H9 (cell line): ENCODE measurements around the gene MAPK6. TPM values are rescaled to one million over a fixed set of nuclear protein-coding genes. Genes with fewer than 3 reads are reported as not detected.
"Not testable (repeated sequence)": the region's sequence is repeated elsewhere in the genome, so short reads cannot be mapped to it uniquely, and the experiment has no call there.

Experiments
- DNase-seq: peaks from one replicate; pipeline ENCODE4 v3.0.0-alpha.2; 2017
- H2AFZ ChIP-seq: one replicate; pipeline ENCODE4 v1.6.1; 2013; ENCODE audit warnings: mild to moderate bottlenecking, low read length, control low read depth, moderate library complexity
- H2AK5ac ChIP-seq: 2 replicates; pipeline ENCODE4 v1.6.1; 2013; ENCODE audit warnings: low read length, control low read depth, mixed read lengths; ENCODE audit not compliant: insufficient read length
- H2BK120ac ChIP-seq: one replicate; pipeline ENCODE4 v1.6.1; 2013; ENCODE audit warnings: low read depth, mild to moderate bottlenecking, low read length, control low read depth, inconsistent platforms; ENCODE audit not compliant: poor library complexity, severe bottlenecking
- H2BK12ac ChIP-seq: 2 replicates; pipeline ENCODE4 v1.6.1; 2013; ENCODE audit warnings: low read length, control low read depth, mixed read lengths, low read depth; ENCODE audit not compliant: insufficient read length
- H2BK15ac ChIP-seq: 2 replicates; pipeline ENCODE4 v1.6.1; 2013; ENCODE audit warnings: low read depth, low read length, control low read depth
- H2BK20ac ChIP-seq: one replicate; pipeline ENCODE4 v1.6.1; 2013; ENCODE audit warnings: low read depth, mild to moderate bottlenecking, low read length, control low read depth, inconsistent platforms; ENCODE audit not compliant: poor library complexity, severe bottlenecking
- H2BK5ac ChIP-seq: 2 replicates; pipeline ENCODE4 v1.6.1; 2013; ENCODE audit warnings: low read length, control low read depth, mixed read lengths; ENCODE audit not compliant: insufficient read length
- H3K14ac ChIP-seq: 2 replicates; pipeline ENCODE4 v1.6.1; 2013; ENCODE audit warnings: low read length, control low read depth; ENCODE audit not compliant: insufficient read depth
- H3K18ac ChIP-seq: 2 replicates; pipeline ENCODE4 v1.6.1; 2013; ENCODE audit warnings: low read depth, mild to moderate bottlenecking, mixed read lengths, low read length, control low read depth; ENCODE audit not compliant: insufficient read length
- H3K23ac ChIP-seq: 2 replicates; pipeline ENCODE4 v1.6.1; 2013; ENCODE audit warnings: low read length, control low read depth, mixed read lengths, low read depth; ENCODE audit not compliant: insufficient read length
- H3K23me2 ChIP-seq: 2 replicates; pipeline ENCODE4 v1.6.1; 2013; ENCODE audit warnings: low read depth, mild to moderate bottlenecking, mixed read lengths, low read length, control low read depth; ENCODE audit not compliant: insufficient read length, poor library complexity, severe bottlenecking
- H3K27ac ChIP-seq: 2 replicates; pipeline ENCODE4 v1.5.1; 2013; ENCODE audit warnings: low read length, control low read depth, mixed read lengths, low read depth; ENCODE audit not compliant: insufficient read length
- H3K27me3 ChIP-seq: 2 replicates; pipeline ENCODE4 v1.6.1; 2013; ENCODE audit warnings: low read length, control low read depth, inconsistent platforms; ENCODE audit not compliant: insufficient read depth
- H3K4ac ChIP-seq: 2 replicates; pipeline ENCODE4 v1.6.1; 2013; ENCODE audit warnings: low read depth, mild to moderate bottlenecking, control low read depth, inconsistent platforms, low read length, moderate library complexity
- H3K4me1 ChIP-seq: 2 replicates; pipeline ENCODE4 v1.6.1; 2013; ENCODE audit warnings: low read length, control low read depth, inconsistent platforms; ENCODE audit not compliant: insufficient read depth
- H3K4me2 ChIP-seq: 2 replicates; pipeline ENCODE4 v1.6.1; 2013; ENCODE audit warnings: low read length, control low read depth, mixed read lengths; ENCODE audit not compliant: insufficient read length, insufficient read depth
- H3K56ac ChIP-seq: 2 replicates; pipeline ENCODE4 v1.6.1; 2013; ENCODE audit warnings: low read depth, mild to moderate bottlenecking, mixed read lengths, low read length, control low read depth; ENCODE audit not compliant: insufficient read length
- H3K79me1 ChIP-seq: 2 replicates; pipeline ENCODE4 v1.6.1; 2013; ENCODE audit warnings: low read depth, mild to moderate bottlenecking, moderate library complexity, low read length, control low read depth, inconsistent platforms; ENCODE audit not compliant: insufficient read depth, poor library complexity, severe bottlenecking
- H3K79me2 ChIP-seq: 2 replicates; pipeline ENCODE4 v1.6.1; 2013; ENCODE audit warnings: low read length, control low read depth, inconsistent platforms; ENCODE audit not compliant: insufficient read depth
- H3K9ac ChIP-seq: 2 replicates; pipeline ENCODE4 v1.6.1; 2013; ENCODE audit warnings: low read length, control low read depth, mixed read lengths; ENCODE audit not compliant: insufficient read length; ENCODE audit errors: extremely low read depth
- H3K9me3 ChIP-seq: one replicate; pipeline ENCODE4 v1.6.1; 2013; ENCODE audit warnings: low read depth, low read length, inconsistent platforms; ENCODE audit not compliant: control insufficient read depth
- H3T11ph ChIP-seq: one replicate; pipeline ENCODE4 v1.6.1; 2013; ENCODE audit warnings: mild to moderate bottlenecking, low read length, control low read depth, inconsistent platforms
- H4K20me1 ChIP-seq: one replicate; pipeline ENCODE4 v1.6.1; 2013; ENCODE audit not compliant: control insufficient read depth, insufficient read length, insufficient read depth
- H4K5ac ChIP-seq: 2 replicates; pipeline ENCODE4 v1.6.1; 2013; ENCODE audit warnings: low read depth, mild to moderate bottlenecking, mixed read lengths, low read length, control low read depth; ENCODE audit not compliant: insufficient read length
- H4K8ac ChIP-seq: replicated peaks from 2 replicates; pipeline ENCODE4 v1.6.1; 2013; ENCODE audit warnings: low read length, control low read depth, mixed read lengths, low read depth; ENCODE audit not compliant: insufficient read length
- H4K91ac ChIP-seq: 2 replicates; pipeline ENCODE4 v1.6.1; 2013; ENCODE audit warnings: low read depth, mild to moderate bottlenecking, moderate library complexity, mixed read lengths, low read length, control low read depth; ENCODE audit not compliant: insufficient read length
- H3K27ac Mint-ChIP-seq, 3 experiments: 2 replicates in 2 of 3; 3 replicates in 1 of 3; pipeline ENCODE4 v1.8.0; 2020 to 2021; ENCODE audit warnings: mixed read lengths in 3 of 3, mild to moderate bottlenecking in 1 of 3, moderate library complexity in 1 of 3
- H3K27me3 Mint-ChIP-seq: 2 replicates; pipeline ENCODE4 v1.8.0; 2021; ENCODE audit warnings: low read depth, mild to moderate bottlenecking, moderate library complexity, mixed read lengths
- H3K36me3 Mint-ChIP-seq, 3 experiments: 2 replicates in 2 of 3; 3 replicates in 1 of 3; pipeline ENCODE4 v1.8.0; 2020 to 2021; ENCODE audit warnings: low read depth in 3 of 3, mixed read lengths in 3 of 3; ENCODE audit not compliant: insufficient read depth in 1 of 3
- H3K4me1 Mint-ChIP-seq, 2 experiments: 2 replicates each; pipeline ENCODE4 v1.8.0; 2020; ENCODE audit warnings: mixed read lengths in 2 of 2
- H3K4me3 Mint-ChIP-seq, 2 experiments: 2 replicates in 1 of 2; 3 replicates in 1 of 2; pipeline ENCODE4 v1.8.0; 2020 to 2021; ENCODE audit warnings: mild to moderate bottlenecking in 2 of 2, mixed read lengths in 2 of 2, moderate library complexity in 1 of 2
- H3K9me3 Mint-ChIP-seq, 2 experiments: 2 replicates in 1 of 2; 3 replicates in 1 of 2; pipeline ENCODE4 v1.8.0; 2020; ENCODE audit warnings: mild to moderate bottlenecking in 2 of 2, mixed read lengths in 2 of 2, moderate library complexity in 1 of 2
- CTCF ChIP-seq: fragments of 200-600 bp; sonication (generic); conservative IDR thresholded peaks from 3 replicates; pipeline ENCODE4 v1.8.0; 2021; ENCODE audit warnings: antibody characterized with exemption, mild to moderate bottlenecking
- WGBS: extraction: QIAGEN DNeasy Blood & Tissue Kit; methylation state at CpG from one replicate; pipeline ENCODE4 v1.1.7; 2013; ENCODE audit warnings: missing lambda C conversion rate, low lambda C conversion rate, mixed read lengths; ENCODE audit not compliant: insufficient read length; ENCODE audit errors: extremely low coverage; 5-methylcytosine and 5-hydroxymethylcytosine counted together
- total RNA-seq: library from RNA; stranded (reverse); gene quantifications from 2 replicates; pipeline ENCODE4 v1.2.1, GENCODE V29; 2021

The MAPK6 gene
- total RNA-seq, 1 experiment from 2014 or later = 88.6 TPM

GRCh38 chr15:52003089-52003488 is 15.9 kb upstream of the MAPK6 start:
- not testable (repeated sequence) for H3K9me3 ChIP-seq
- no CpG with 5 or more reads among the region's 7 CpGs for WGBS

More at GRCh38 chr15:52003089-52003488, 15.9 kb upstream of the MAPK6 start:
- not testable (repeated sequence) for H3K27me3 Mint-ChIP-seq, H3K27me3 ChIP-seq, H3T11ph ChIP-seq, H4K20me1 ChIP-seq, H3K4me3 Mint-ChIP-seq, H3K23ac ChIP-seq, H3K79me1 ChIP-seq, H3K4ac ChIP-seq, H2BK12ac ChIP-seq, H3K4me1 ChIP-seq, H3K9me3 Mint-ChIP-seq, H3K36me3 Mint-ChIP-seq, H3K4me2 ChIP-seq, H3K9ac ChIP-seq, H3K56ac ChIP-seq, H3K79me2 ChIP-seq, H2BK15ac ChIP-seq, H3K27ac ChIP-seq, H2BK20ac ChIP-seq, H3K14ac ChIP-seq, H2BK5ac ChIP-seq, H2AFZ ChIP-seq, H4K5ac ChIP-seq, H3K23me2 ChIP-seq, H3K4me1 Mint-ChIP-seq, H3K18ac ChIP-seq, H2BK120ac ChIP-seq, H4K8ac ChIP-seq, H2AK5ac ChIP-seq, H4K91ac ChIP-seq, DNase-seq
- 0 out of 7 replicates have a peak overlapping the region, but pooled peaks of 1 of the 3 experiments have one; percentile 7 for H3K27ac Mint-ChIP-seq
- TF ChIP-seq CTCF = 0 out of 3 replicates have a peak, but pooled peaks have one; percentile 15
